K562 (cell line): ENCODE measurements around the gene NDRG4. TPM values are rescaled to one million over a fixed set of nuclear protein-coding genes. Genes with fewer than 3 reads are reported as not detected.

Source experiments
- ATAC-seq: fragments of 200-7000 bp; cut with Tn5 transposase; 3 replicates; pipeline ENCODE4 v1.9.1; 2020; ENCODE audit warnings: moderate library complexity
- BruUV-seq: library from RNA; stranded (reverse); fragments of 400-500 nt; replicated peaks from 2 replicates; lab custom pipeline; 2021; lab: Mats Ljungman, UMichigan
- CTCF ChIA-PET: fragments of 300-600 bp; formaldehyde crosslinking; extraction: SDS; loops from one replicate; lab custom pipeline; 2021; ENCODE audit warnings: low intra/inter-chr PET ratio; lab: Yijun Ruan, JAX
- POLR2A ChIA-PET: fragments of 300-600, 350-650 bp; sonication (Branson Sonifier 250); formaldehyde crosslinking; extraction: SDS; loops from one replicate; lab custom pipeline; 2021; ENCODE audit warnings: antibody characterized with exemption, inconsistent platforms; lab: Yijun Ruan, JAX
- DNase-seq, 4 experiments: peaks; one replicate each; pipeline versions ENCODE4 v3.0.0 to v3.0.0-alpha.2; 2011 to 2018; ENCODE audit warnings: low spot score in 3 of 4, mixed read lengths in 3 of 4; ENCODE audit errors: extremely low read depth in 1 of 4
- FAIRE-seq: peaks from 2 replicates; lab custom pipeline; 2011; peaks lifted over from hg19 to GRCh38; lab: Jason Lieb, UNC
- H2AFZ ChIP-seq: 2 replicates; pipeline ENCODE4 v1.6.0; 2011; ENCODE audit warnings: low read depth, low read length, control low read depth, inconsistent platforms
- H3K27ac ChIP-seq: fragments of 200-600 bp; 3 replicates; pipeline ENCODE4 v1.8.0; 2011; ENCODE audit warnings: low read depth, mild to moderate bottlenecking, control low read depth, inconsistent platforms, low read length, moderate library complexity, mixed read lengths; ENCODE audit errors: extremely low read depth
- H3K27me3 ChIP-seq, 2 experiments: fragments of 300-600 bp in 1 of 2; 2 replicates in 1 of 2; 3 replicates in 1 of 2; pipeline versions ENCODE4 v1.6.0 to v1.8.0; 2011; ENCODE audit warnings: inconsistent platforms in 2 of 2, low read length in 2 of 2, mild to moderate bottlenecking in 1 of 2, mixed read lengths in 1 of 2, moderate library complexity in 1 of 2; ENCODE audit not compliant: control insufficient read depth in 2 of 2, insufficient read depth in 2 of 2
- H3K36me3 ChIP-seq: fragments of 300-600 bp; 3 replicates; pipeline ENCODE4 v1.8.0; 2011; ENCODE audit warnings: mild to moderate bottlenecking, low read length, inconsistent platforms; ENCODE audit not compliant: control insufficient read depth, insufficient read depth
- H3K4me1 ChIP-seq, 2 experiments: fragments of 200-600 bp in 1 of 2; replicated peaks in 1 of 2; 2 replicates in 1 of 2; 3 replicates in 1 of 2; pipeline versions ENCODE4 v1.5.1 to v1.8.0; 2011; ENCODE audit warnings: inconsistent platforms in 2 of 2, low read length in 2 of 2, mild to moderate bottlenecking in 1 of 2, mixed read lengths in 1 of 2, moderate library complexity in 1 of 2; ENCODE audit not compliant: control insufficient read depth in 2 of 2, insufficient read depth in 2 of 2
- H3K4me2 ChIP-seq: 2 replicates; pipeline ENCODE4 v1.6.1; 2011; ENCODE audit warnings: low read length, control low read depth, inconsistent platforms, mixed read lengths; ENCODE audit not compliant: insufficient read depth
- H3K4me3 ChIP-seq: fragments of 200-600 bp; sonication (generic), shearing (Covaris generic); 2 replicates; pipeline ENCODE4 v1.5.1; 2016; ENCODE audit warnings: control low read depth, inconsistent platforms
- H3K79me2 ChIP-seq: fragments of 200-600 bp; 3 replicates; pipeline ENCODE4 v1.8.0; 2011; ENCODE audit warnings: low read length, inconsistent platforms; ENCODE audit not compliant: control insufficient read depth, insufficient read depth
- H3K9ac ChIP-seq, 2 experiments: 2 replicates each; pipeline versions ENCODE4 v1.6.0 to v1.6.1; 2011; ENCODE audit warnings: low read depth in 2 of 2, low read length in 2 of 2, control low read depth in 1 of 2, inconsistent platforms in 1 of 2, mild to moderate bottlenecking in 1 of 2, mixed read lengths in 1 of 2; ENCODE audit not compliant: insufficient read depth in 1 of 2
- H3K9me1 ChIP-seq: one replicate; pipeline ENCODE4 v1.6.0; 2011; ENCODE audit warnings: inconsistent platforms, mild to moderate bottlenecking, low read length, moderate library complexity; ENCODE audit not compliant: control insufficient read depth, insufficient read depth
- H3K9me3 ChIP-seq: replicated peaks from 2 replicates; pipeline ENCODE4 v1.5.1; 2011; ENCODE audit warnings: low read depth, low read length, inconsistent platforms; ENCODE audit not compliant: control insufficient read depth, insufficient read depth
- H4K20me1 ChIP-seq: replicated peaks from 2 replicates; pipeline ENCODE4 v1.6.1; 2011; ENCODE audit warnings: low read length, inconsistent platforms, mixed read lengths; ENCODE audit not compliant: control insufficient read depth, insufficient read depth
- BCOR ChIP-seq: fragments of 450-650 bp; IDR thresholded peaks from 2 replicates; pipeline ENCODE4 v1.6.1; 2016
- BRD9 ChIP-seq: fragments of 450-650 bp; IDR thresholded peaks from 2 replicates; pipeline ENCODE4 v1.6.1; 2018; ENCODE audit warnings: low read depth; ENCODE audit not compliant: partially characterized antibody
- CBFA2T2 ChIP-seq: fragments of 450-650 bp; conservative IDR thresholded peaks from 2 replicates; pipeline ENCODE4 v1.6.1; 2017; ENCODE audit warnings: mild to moderate bottlenecking
- KDM1A ChIP-seq, 2 experiments: fragments of 450-650 bp; IDR thresholded peaks; 2 replicates each; pipeline ENCODE4 v1.6.1; 2016; ENCODE audit warnings: mild to moderate bottlenecking in 2 of 2
- NCOR1 ChIP-seq: fragments of 450-650 bp; IDR thresholded peaks from 2 replicates; pipeline ENCODE4 v1.6.1; 2016; ENCODE audit warnings: mild to moderate bottlenecking, moderate library complexity
- NR1H2 ChIP-seq: sonication (generic); formaldehyde crosslinking; IDR thresholded peaks from 2 replicates; pipeline ENCODE4 v1.4.0; 2020; ENCODE audit warnings: mild to moderate bottlenecking, missing genetic modification reagents
- PKNOX1 ChIP-seq: fragments of 450-650 bp; IDR thresholded peaks from 2 replicates; pipeline ENCODE4 v1.6.1; 2016
- ZFP36 ChIP-seq: fragments of 150-350 bp; IDR thresholded peaks from 2 replicates; pipeline ENCODE4 v1.6.1; 2018; ENCODE audit warnings: low read length, low read depth; ENCODE audit not compliant: partially characterized antibody
- WGBS: fragments of 100-300 bp; shearing (Covaris generic); methylation state at CpG from one replicate; pipeline ENCODE4 v1.1.6; 2016; ENCODE audit warnings: low coverage, mixed read lengths; ENCODE audit not compliant: insufficient coverage; ENCODE audit errors: missing lambda C conversion rate; 5-methylcytosine and 5-hydroxymethylcytosine counted together
- in situ Hi-C: fragments of 300-500 bp; cut with MboI; formaldehyde crosslinking; loops from 4 replicates; pipeline ENCODE4 v1.15.0; 2018; ENCODE audit warnings: inconsistent platforms, mixed read lengths
- intact Hi-C: fragments of 100-400 bp; cut with micrococcal nuclease; formaldehyde crosslinking; loops from 2 replicates; pipeline ENCODE4 v1.14.2; 2022
- polyA plus RNA-seq, 8 experiments: library from polyadenylated mRNA; depleted of rRNA in 4 of 8; stranded (reverse) in 5 of 8; unstranded in 3 of 8; fragments of >200 nt; fragmentation: Nextera tagmentation in 2 of 8; fragmentation: Illumina TruSeq in 1 of 8; extraction: Ambion mirVana in 2 of 8; extraction: Trizol in 1 of 8; gene quantifications; 2 replicates each; pipeline versions ENCODE4 v1.2.1 to v1.2.3, GENCODE V29; 2011 to 2014; ENCODE audit warnings: inconsistent platforms in 1 of 8, missing spikeins in 1 of 8
- total RNA-seq, 7 experiments: library from RNA; depleted of rRNA in 6 of 7; stranded (reverse); fragments of >200 nt in 6 of 7; fragmentation: Illumina TruSeq in 2 of 7; extraction: Trizol in 2 of 7; gene quantifications; 2 replicates each; pipeline versions ENCODE4 v1.2.1 to v1.2.3, GENCODE V29; 2011 to 2021; ENCODE audit warnings: low replicate concordance in 1 of 7

NDRG4 gene
- total and polyA plus RNA-seq, 9 of the 15 experiments (the other 6 are each of a cell fraction or from before 2014, with no cell fraction given), result 0.06 to 0.95 (median 0.28) TPM

DNA sequence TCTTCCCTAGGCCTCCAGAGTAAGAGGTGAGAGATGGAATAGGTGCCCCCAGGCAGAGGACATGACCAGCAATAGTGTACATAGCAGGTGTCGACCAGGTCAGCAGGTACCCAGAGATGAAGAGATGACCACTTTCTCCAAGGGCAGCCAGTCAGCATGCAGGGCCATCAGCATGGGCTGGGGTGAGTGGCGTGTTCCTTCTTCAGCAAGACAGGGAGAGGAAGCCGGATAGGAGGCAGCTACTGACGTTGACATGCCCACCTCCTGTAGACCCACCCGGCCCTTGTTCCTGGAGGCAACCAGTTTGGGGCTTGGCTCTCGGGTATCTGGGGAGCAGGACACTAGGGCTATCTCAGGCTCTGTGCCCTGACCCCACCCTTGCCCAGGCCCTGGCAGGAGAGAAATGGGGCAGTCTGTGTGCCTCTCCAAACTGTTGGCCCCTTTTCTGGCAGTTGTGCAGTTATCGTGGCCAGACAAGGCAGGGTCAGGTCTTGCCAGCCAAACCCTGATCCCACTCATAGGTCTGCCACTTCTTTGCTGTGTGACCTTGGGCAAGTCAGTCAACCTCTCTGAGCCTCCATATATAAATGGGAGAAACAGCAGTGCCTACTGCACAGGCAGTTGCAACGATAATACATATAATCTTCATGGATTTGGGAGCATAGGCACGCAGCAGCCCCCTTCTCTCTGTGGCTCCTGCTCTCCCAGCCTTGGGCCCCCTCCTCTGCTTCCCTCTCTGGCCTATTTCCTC, 1.4 kb upstream of the NDRG4 start:
- intact Hi-C loops, result loop anchor here (5.0 kb wide), 2 partner anchors 164 to 259 kb away; no protein-coding TSS in a partner anchor
- no peaks in the 10 kb centered on the region for H3K79me2 ChIP-seq
- H3K9me1 ChIP-seq, result peaks cover 2% of the 10 kb centered on the region
- WGBS, result 3% methylated on average over 9 of the region's 9 CpGs
- H3K4me3 ChIP-seq, result no peak overlapping the region
- peaks cover 0 to 8% of the 10 kb centered on the region in 2 experiments; a peak in 3 of 5 replicates for H3K27me3 ChIP-seq
- TF ChIP-seq PKNOX1, result 0 out of 2 replicates have a peak, but pooled peaks have one; percentile 15
- TF ChIP-seq BRD9, result peak; percentile 32
- no peak for TF ChIP-seq CBFA2T2
- TF ChIP-seq NR1H2 (CRISPR knock-in tag), result no peak
- TF ChIP-seq BCOR, result peak; percentile 81
- TF ChIP-seq NCOR1, result no peak
- TF ChIP-seq KDM1A (IDR thresholded peaks at IDR 0.05), result peak; percentile 23 to 56; a peak in 1 of 4 replicates
- TF ChIP-seq ZFP36, result peak; percentile 81
- TF ChIP-seq, all 486 proteins: peak for 5
- BruUV-seq, result no TSS peak
- no peaks in the 10 kb centered on the region for H3K9me3 ChIP-seq
- peaks cover 3 to 53% of the 10 kb centered on the region in 2 experiments; a peak in 3 of 5 replicates for H3K4me1 ChIP-seq
- H3K36me3 ChIP-seq, result no peaks in the 10 kb centered on the region
- in situ Hi-C loops, result no loop called here
- FAIRE-seq, result no peak
- H4K20me1 ChIP-seq, result peaks cover 20% of the 10 kb centered on the region; the same call in 1 of the 2 replicates
- no peak overlapping the region for H3K9ac ChIP-seq
- ChIA-PET POLR2A (interaction anchor here (1.5 kb wide), 1 partner anchor 8 kb away, joined by 4 read pairs; no protein-coding TSS in a partner anchor), CTCF (no interaction called here)
- H2AFZ ChIP-seq, result no peak overlapping the region
- no peak for DNase-seq
- no peak for ATAC-seq
- no peak overlapping the region for H3K27ac ChIP-seq
- no peak overlapping the region for H3K4me2 ChIP-seq
